ENCODE data around the gene GJB6.

GJB6 gene

GRCh38 chr13:20175907-20176652, 56.0 kb downstream of the GJB6 start:
- no peak for DNase-seq (ENCODE audit: low read depth, low spot score)
- ChIA-PET POLR2A (no interaction called here), CTCF (interaction anchor here (0.7 to 1.2 kb wide), 3 partner anchors 9 to 749 kb away, joined by 3 read pairs; no protein-coding TSS in a partner anchor)

GRCh38 chr13:20175406-20175794, 56.7 kb downstream of the GJB6 start:
- TF ChIP-seq CTCF (IDR thresholded peaks at IDR 0.05; ENCODE audit: insufficient read depth, low read length, missing control alignments): no peak
- DNase-seq (ENCODE audit: low read depth, low spot score): no peak
- CTCF ChIA-PET: interaction anchor here (0.7 to 1.2 kb wide), 4 partner anchors 9 to 750 kb away, joined by 3 read pairs; no protein-coding TSS in a partner anchor
- POLR2A ChIA-PET: interaction anchor here (0.5 to 0.6 kb wide), 2 partner anchors 16 to 105 kb away, joined by 3 read pairs; no protein-coding TSS in a partner anchor
- H3K4me3 ChIP-seq (ENCODE audit: low read depth, low read length): no peak overlapping the region

More at GRCh38 chr13:20175907-20176652, 56.0 kb downstream of the GJB6 start:
- H3K4me3 ChIP-seq (ENCODE audit: low read depth, low read length): no peak overlapping the region
- no peak for TF ChIP-seq CTCF (IDR thresholded peaks at IDR 0.05; ENCODE audit: insufficient read depth, low read length, missing control alignments)

- ChIA-PET CTCF (interaction anchor here (0.7 to 1.2 kb wide), 3 partner anchors 8 to 750 kb away, joined by 3 read pairs; no protein-coding TSS in a partner anchor), POLR2A (interaction anchor here (0.5 to 0.6 kb wide), 2 partner anchors 15 to 106 kb away, joined by 3 read pairs; no protein-coding TSS in a partner anchor)
- no peak overlapping the region for H3K4me3 ChIP-seq (ENCODE audit: low read depth, low read length)
- peak; percentile 38 for DNase-seq (ENCODE audit: low read depth, low spot score)
- no peak for TF ChIP-seq CTCF (IDR thresholded peaks at IDR 0.05; ENCODE audit: insufficient read depth, low read length, missing control alignments)
Observed at GRCh38 chr13:20174656-20175405, 57.3 kb downstream of the GJB6 start.

- TF ChIP-seq CTCF (IDR thresholded peaks at IDR 0.05; ENCODE audit: insufficient read depth, low read length, missing control alignments): no peak
- no peak for DNase-seq (ENCODE audit: low read depth, low spot score)
- no peak overlapping the region for H3K4me3 ChIP-seq (ENCODE audit: low read depth, low read length)
- POLR2A ChIA-PET: no interaction called here
- CTCF ChIA-PET: interaction anchor here (0.8 to 1.5 kb wide), 4 partner anchors 8 to 24 kb away, joined by 3 read pairs; no protein-coding TSS in a partner anchor
Observed at GRCh38 chr13:20173116-20173746, 58.9 kb downstream of the GJB6 start.
